ENCODE data around the gene AMFR.
A peak's percentile ranks its signal among the peaks of the same experiment; 100 is the strongest.
"Not testable (repeated sequence)": the region's sequence is repeated elsewhere in the genome, so short reads cannot be mapped to it uniquely, and the experiment has no call there.

AMFR gene

DNA sequence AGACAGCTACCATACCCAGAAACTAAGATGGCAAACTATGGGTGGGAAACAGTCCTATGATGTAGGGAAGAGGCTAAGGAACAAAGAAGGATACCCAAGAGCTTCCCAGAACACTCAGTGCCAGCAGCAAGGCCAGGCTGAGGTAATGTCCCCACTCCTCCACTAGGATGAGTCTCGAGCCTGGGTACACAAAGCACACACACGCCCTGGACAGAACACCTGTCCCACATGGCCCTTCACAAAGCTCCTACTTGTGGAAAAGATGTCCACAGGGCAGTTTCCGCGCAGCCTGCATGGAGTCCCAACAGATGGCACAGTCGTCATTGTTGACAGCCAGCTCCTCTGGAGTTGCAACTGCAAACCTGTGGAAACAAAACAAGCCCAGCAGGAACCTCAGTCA, 23.9 kb downstream of the AMFR start:
- TF ChIP-seq, protein P1, sequence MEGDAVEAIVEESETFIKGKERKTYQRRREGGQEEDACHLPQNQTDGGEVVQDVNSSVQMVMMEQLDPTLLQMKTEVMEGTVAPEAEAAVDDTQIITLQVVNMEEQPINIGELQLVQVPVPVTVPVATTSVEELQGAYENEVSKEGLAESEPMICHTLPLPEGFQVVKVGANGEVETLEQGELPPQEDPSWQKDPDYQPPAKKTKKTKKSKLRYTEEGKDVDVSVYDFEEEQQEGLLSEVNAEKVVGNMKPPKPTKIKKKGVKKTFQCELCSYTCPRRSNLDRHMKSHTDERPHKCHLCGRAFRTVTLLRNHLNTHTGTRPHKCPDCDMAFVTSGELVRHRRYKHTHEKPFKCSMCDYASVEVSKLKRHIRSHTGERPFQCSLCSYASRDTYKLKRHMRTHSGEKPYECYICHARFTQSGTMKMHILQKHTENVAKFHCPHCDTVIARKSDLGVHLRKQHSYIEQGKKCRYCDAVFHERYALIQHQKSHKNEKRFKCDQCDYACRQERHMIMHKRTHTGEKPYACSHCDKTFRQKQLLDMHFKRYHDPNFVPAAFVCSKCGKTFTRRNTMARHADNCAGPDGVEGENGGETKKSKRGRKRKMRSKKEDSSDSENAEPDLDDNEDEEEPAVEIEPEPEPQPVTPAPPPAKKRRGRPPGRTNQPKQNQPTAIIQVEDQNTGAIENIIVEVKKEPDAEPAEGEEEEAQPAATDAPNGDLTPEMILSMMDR (conservative IDR thresholded peaks at IDR 0.05; ENCODE audit: low read depth): no peak
- no peak overlapping the region for H3K27ac ChIP-seq
- ChIA-PET CTCF (interaction anchor here (0.6 kb wide), 2 partner anchors 40 to 389 kb away, joined by 3 read pairs; no protein-coding TSS in a partner anchor), POLR2A (ENCODE audit: low non-redundant PET) (interaction anchor here (0.6 kb wide), 1 partner anchor 11 kb away, joined by 3 read pairs; no protein-coding TSS in a partner anchor)
- no peak for DNase-seq (ENCODE audit: low spot score)

DNA sequence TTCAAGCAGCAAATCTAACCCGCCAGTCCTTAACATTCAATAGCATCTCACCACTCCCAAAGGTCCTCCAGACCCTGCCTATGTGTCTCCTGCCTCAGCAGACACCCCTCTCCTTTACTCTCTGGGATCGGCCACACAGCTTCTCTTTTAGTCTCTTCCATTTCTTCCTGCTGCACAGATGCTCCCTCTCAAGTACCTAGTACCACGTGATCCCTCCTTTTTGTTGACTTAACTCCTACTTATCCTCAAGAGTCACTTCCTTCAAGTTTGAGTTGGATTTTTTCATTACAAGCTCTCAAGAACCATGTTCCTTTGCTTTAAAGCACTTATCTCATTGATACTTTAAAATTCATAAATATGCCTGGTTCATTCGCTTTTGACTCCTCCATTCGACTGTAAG, 24.9 kb downstream of the AMFR start:
- ChIA-PET POLR2A (ENCODE audit: low non-redundant PET) (interaction anchor here (0.6 kb wide), 2 partner anchors 10 to 81 kb away, joined by 3 read pairs; no protein-coding TSS in a partner anchor), CTCF (no interaction called here)
- H3K27ac ChIP-seq: no peak overlapping the region
- TF ChIP-seq, protein P1 (conservative IDR thresholded peaks at IDR 0.05; ENCODE audit: low read depth): no peak
- DNase-seq (ENCODE audit: low spot score): no peak

DNA sequence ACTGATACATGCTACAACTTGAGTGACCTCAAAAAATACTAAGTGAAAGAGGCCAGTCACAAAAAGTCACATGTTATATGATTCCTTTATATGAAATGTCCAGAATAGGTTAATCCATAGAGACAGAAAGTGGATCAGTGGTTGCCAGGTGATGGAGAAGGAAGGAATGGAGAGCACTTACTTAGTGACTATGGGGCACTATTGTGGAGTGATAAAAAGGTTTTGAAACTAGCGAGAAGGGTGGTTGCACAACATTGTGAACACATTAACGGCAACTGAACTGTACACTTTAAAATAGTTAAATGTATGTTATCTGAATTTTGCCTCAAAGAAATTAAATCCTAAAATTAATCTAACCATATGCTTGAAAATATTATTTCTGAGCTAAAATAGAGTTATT, 25.9 kb downstream of the AMFR start:
- TF ChIP-seq, protein P1 (conservative IDR thresholded peaks at IDR 0.05; ENCODE audit: low read depth): no peak
- DNase-seq (ENCODE audit: low spot score): no peak
- ChIA-PET POLR2A (ENCODE audit: low non-redundant PET) (no interaction called here), CTCF (interaction anchor here (1.1 kb wide), 1 partner anchor 17 kb away, joined by 4 read pairs; no protein-coding TSS in a partner anchor)
- H3K27ac ChIP-seq: no peak overlapping the region

DNA sequence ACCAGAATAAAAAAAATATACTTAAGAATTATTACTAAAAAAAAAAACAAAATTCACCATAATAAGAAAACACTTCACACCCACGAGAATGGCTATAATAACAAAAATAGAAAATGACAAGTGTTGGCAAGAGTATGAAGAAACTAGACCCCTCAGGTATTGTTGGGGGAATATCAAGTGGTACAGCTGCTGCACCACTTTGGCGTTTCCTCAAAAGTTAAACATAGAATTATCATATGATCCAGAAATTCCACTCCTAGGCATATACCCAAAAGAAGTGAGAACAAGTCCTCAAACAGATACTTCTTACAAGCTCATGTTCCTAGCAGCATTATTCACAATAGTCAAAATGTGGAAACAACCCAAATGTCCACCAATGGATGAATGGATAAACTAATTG, 26.3 kb downstream of the AMFR start:
- H3K27ac ChIP-seq: no peak overlapping the region
- ChIA-PET CTCF (interaction anchor here (0.7 to 1.1 kb wide), 2 partner anchors 16 to 27 kb away, joined by 4 read pairs; no protein-coding TSS in a partner anchor), POLR2A (ENCODE audit: low non-redundant PET) (no interaction called here)
- TF ChIP-seq, protein P1 (conservative IDR thresholded peaks at IDR 0.05; ENCODE audit: low read depth): no peak
- DNase-seq (ENCODE audit: low spot score): no peak

DNA sequence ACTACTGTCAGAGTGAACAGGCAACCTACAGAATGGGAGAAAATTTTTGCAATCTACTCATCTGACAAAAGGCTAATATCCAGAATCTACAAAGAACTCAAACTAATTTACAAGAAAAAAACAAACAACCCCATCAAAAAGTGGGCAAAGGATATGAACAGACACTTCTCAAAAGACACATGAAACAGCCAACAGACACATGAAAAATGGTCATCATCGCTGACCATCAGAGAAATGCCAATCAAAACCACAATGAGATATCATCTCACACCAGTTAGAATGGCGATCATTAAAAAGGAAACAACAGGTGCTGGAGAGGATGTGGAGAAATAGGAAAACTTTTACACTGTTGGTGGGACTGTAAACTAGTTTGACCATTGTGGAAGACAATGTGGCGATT, 28.6 kb downstream of the AMFR start:
- POLR2A ChIA-PET (ENCODE audit: low non-redundant PET); H3K27ac ChIP-seq; CTCF ChIA-PET; DNase-seq (ENCODE audit: low spot score): not testable (repeated sequence)

DNA sequence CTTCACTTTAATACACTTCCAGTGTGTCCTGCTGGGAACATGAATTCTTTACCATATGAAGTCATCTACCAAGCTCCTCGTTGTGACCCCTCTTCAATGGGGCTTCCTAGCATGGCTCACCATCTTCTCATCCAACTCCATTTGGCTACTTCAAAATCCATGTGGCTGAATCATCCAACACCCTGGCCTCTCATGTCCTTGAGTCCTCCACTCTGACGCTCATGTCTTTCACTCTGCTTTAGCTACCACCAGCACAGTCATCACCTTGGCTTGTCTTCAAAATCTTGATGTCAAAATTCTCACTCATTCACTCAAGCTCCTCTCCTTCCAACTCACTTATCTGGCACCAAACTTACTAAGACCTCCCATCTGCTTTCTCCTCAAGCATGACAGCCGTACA, 35.8 kb downstream of the AMFR start:
- POLR2A ChIA-PET (ENCODE audit: low non-redundant PET): no interaction called here
- H3K27ac ChIP-seq: no peak overlapping the region
- CTCF ChIA-PET: interaction anchor here (0.6 to 0.8 kb wide), 2 partner anchors 11 to 34 kb away, joined by 3 read pairs; no protein-coding TSS in a partner anchor

DNA sequence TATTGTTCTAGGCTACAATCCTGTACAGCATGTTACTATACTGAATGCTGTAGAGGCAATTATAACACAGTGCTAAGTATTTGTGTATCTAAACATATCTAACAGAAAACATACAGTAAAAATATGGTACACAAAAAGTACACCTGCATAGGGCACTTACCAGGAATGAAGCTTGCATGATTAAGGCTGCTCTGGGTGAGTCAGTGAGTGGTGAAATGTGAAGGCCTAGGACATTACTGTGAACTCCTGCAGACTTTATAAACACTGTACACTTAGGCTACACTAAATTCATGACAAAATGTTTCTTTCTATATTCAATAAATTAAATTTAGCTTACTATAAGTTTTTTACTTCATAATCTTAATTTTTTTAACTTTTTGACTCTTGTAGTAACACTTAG, 37.1 kb downstream of the AMFR start:
- POLR2A ChIA-PET (ENCODE audit: low non-redundant PET): no interaction called here
- CTCF ChIA-PET: no interaction called here

More for the DNA sequence above, 35.8 kb downstream of the AMFR start:
- DNase-seq (ENCODE audit: low spot score): peak; percentile 25
- TF ChIP-seq, protein P1 (conservative IDR thresholded peaks at IDR 0.05; ENCODE audit: low read depth): no peak

More for the DNA sequence above, 37.1 kb downstream of the AMFR start:
- no peak overlapping the region for H3K27ac ChIP-seq
- TF ChIP-seq, protein P1 (conservative IDR thresholded peaks at IDR 0.05; ENCODE audit: low read depth): no peak
- DNase-seq (ENCODE audit: low spot score): no peak

All from RWPE1 (cell line).